Hematopoietic multipotent progenitor cell (in vitro differentiated cells): ENCODE measurements around the gene RERE. TPM values are rescaled to one million over a fixed set of nuclear protein-coding genes. Genes with fewer than 3 reads are reported as not detected.
"Not testable (repeated sequence)": the region's sequence is repeated elsewhere in the genome, so short reads cannot be mapped to it uniquely, and the experiment has no call there.

Experiments used
- DNase-seq, 3 donors: peaks; one replicate each; pipeline ENCODE4 v3.0.0-alpha.2; 2011 to 2015; ENCODE audit warnings: low read depth in 2 of 3, low spot score in 2 of 3
- total RNA-seq: library from RNA; depleted of rRNA; stranded (reverse); fragments of >200 nt; gene quantifications from one replicate; pipeline ENCODE4 v1.2.3, GENCODE V29; 2012

RERE gene
- total RNA-seq, 1 donor, result 61.9 TPM

GRCh38 chr1:8809342-8809736 lies 8.1 kb downstream of the RERE start:
- DNase-seq, result no peak

DNA sequence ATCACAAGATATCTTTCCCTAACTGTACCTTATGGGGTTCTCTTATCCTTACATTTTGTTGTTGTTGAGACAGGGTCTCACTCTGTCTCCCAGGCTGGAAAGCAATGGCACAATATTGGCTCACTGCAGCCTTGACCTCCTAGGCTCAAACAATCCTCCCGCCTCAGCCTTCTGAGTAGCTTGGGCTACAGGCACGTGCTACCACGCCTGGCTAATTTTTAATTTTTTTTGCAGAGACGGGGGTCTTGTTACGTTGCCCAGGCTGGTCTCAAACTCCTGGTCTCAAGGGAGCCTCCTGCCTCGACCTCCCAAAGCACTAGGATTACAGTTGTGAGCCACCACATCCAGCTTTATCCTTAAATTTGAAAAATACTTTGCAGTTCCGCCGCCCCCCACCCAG lies 10.4 kb downstream of the RERE start:
- DNase-seq, result no peak

DNA sequence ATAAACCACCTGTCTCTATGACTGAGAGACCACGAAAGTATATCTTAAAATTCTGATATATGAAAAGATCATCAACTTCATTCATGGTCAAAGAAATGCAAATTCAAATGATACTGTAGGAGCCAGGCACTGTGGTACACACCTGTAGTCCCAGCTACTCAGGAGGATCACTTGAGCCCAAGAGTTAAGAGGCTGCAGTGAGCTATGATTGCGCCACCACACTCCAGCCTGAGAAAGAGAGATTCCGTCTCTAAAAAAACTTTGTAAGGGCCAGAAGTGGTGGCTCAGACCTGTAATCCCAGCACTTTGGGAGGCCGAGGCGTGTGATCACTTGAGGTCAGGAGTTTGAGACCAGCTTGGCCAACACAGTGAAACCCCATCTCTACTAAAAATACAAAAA lies 17.0 kb downstream of the RERE start:
- DNase-seq, result no peak

GRCh38 chr1:8797216-8797615 lies 20.2 kb downstream of the RERE start:
- no peak for DNase-seq

DNA sequence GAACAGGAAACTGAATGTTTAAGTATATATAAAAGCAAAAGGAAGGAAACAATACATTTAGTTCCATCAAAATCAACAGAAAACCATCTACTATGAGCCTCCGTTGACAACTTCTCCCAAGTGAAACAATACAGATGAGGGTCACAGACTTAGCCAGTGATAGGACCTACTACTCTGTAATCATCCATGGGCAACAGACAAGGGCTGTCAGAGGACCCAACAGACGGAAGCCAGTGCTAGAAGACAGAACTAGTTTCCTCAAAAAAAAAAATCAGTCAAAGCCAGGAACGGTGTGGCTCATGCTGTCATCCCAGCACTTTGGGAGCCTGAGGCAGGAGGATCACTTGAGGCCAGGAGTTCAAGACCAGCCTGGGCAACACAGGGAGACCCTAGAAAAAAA lies 20.6 kb downstream of the RERE start:
- peak in 1 of 3 donors; percentile 25 for DNase-seq

GRCh38 chr1:8794605-8795004 lies 22.8 kb downstream of the RERE start:
- no peak for DNase-seq

DNA sequence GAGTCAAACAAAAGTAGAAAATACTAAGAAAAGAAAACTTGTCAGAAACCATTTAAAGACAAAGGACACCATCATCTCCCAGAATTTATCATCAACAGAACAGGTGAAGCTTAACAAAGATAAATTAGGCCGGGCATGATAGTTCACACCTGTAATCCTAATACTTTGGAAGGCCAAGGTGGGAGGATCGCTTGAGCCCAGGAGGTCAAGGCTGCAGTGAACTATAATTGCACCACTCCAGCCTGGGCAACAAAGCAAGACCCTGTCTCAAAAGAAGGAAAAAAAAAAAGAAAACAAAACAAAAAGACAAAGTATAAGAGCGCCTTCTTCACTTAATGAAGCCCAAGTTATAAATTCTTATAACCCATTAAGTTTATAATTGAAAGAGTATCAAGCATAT lies 25.6 kb downstream of the RERE start:
- no peak for DNase-seq

- DNase-seq, result no peak
These were observed 26.5 kb downstream of the RERE start for GRCh38 chr1:8790987-8791386.

GRCh38 chr1:8790478-8790877 lies 27.0 kb downstream of the RERE start:
- no peak for DNase-seq

DNA sequence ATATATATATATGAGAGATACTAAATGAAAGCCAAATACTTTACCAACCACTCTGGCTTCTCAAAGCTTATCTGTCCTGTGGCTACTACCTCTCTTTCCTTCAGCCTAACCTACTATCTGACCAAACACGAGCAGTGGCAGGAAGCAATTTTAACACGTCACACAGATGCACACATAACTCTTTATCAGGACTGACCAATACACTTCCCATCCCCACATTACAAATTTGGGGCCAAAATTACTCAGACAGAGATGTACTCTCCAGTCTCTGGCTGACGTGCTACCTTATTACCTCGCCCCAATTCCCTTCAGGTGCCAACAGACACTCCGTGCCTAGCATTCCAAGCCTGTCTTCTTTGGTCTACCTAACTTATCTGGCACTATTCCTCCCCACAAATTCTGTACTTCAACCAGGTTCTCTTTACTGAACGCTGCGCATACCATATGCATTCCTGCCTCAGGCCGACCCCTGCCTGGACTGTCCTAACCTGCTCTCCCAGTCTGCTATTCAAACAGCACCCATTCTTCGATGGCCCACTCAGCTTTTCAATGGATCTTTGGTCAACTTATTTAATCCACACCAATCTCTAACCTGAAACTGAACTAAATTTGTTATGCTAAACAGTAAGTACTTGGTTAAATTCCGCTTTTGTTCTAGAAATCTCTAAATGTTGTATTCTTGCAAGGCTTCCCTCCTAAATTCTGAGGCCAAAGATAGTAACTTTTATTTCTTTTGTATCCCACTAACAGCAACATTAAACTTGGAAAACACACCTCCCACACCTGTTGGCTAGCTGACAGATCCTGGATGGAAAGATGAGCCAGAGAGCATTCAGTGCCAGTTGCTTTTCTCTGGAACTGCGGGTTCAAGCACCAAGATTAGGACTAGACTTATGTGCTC lies 27.9 kb downstream of the RERE start:
- DNase-seq, result peak in 2 of 3 donors; percentile 60 to 61

DNA sequence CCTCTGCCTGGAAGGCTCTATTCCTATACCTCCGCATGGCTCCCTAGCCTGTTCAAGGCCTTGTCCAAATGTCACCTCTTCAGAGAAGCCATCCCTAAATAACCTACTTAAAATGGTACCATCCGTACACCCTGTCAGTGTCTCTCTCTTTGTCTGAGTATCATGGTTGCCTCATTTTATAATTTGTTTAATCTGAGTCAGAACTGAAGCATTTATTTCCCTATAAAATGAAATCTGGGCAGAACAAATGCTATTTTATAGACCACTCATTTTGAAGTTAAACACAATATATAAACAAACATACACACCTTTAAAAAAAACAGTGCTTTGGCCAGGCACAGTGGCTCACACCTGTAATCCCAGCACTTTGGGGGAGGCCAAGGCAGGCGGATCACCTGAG lies 30.2 kb downstream of the RERE start:
- DNase-seq, result no peak

GRCh38 chr1:8786204-8786603 lies 31.2 kb downstream of the RERE start:
- not testable (repeated sequence) for DNase-seq

- DNase-seq, result no peak
These were observed 34.5 kb downstream of the RERE start for GRCh38 chr1:8782955-8783354.

- no peak for DNase-seq
These were observed 35.3 kb downstream of the RERE start for GRCh38 chr1:8782001-8782620.

GRCh38 chr1:8780405-8780804 lies 37.0 kb downstream of the RERE start:
- DNase-seq, result no peak

DNA sequence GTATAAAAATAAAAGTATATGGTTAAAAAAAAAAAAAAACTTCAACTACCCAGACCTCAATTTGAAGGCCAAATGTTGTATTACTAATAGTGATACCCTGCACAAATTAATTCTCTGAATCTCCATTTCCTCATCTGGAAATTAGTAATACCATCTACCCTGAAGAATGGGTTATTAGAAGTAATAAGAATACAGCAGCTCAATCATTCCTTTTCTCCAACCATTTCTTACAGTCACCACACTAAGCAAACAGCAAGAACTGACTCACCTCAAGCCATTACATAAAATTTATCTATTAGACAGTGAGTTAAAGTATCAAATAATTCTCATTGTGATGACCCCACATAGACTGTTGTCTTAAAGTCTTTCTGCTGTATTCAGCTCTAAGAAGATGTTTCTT lies 39.6 kb downstream of the RERE start:
- DNase-seq, result no peak

- no peak for DNase-seq
These were observed 41.3 kb downstream of the RERE start for GRCh38 chr1:8776104-8776503.

DNA sequence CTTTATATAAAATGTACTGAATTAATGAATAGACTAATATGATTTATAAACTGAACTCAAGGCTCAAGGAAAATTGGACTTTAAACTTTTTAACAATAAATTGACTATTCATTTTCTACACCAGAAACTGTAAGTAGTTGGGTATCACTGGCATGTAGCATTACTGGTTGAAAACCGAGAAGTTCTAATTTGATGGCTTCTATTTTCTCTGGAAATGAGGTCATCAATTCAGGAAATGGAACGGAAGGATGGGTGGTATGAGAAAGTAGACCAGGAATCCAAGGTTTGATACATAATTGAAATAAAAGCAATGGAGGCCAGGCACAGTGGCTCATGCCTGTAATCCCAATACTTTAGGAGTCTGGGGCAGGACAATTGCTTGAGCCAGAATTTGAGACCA lies 50.4 kb downstream of the RERE start:
- no peak for DNase-seq

DNA sequence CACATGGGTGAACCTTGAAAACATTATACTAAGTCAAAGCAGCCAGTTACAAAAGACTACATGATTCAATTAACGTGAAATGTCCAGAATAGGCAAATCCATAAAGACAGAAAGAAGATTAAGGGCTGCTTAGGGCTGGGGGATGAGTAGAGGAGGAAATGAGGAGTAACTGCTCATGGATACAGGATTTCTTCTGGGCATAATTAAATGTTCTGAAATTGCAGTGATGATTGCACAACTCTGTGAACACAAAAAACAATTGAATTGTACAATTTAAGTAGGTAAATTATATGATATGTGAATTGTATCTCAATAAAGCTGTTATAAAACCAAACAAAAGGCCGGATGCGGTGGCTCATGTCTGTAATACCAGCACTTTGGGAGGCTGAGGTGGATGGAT lies 52.2 kb downstream of the RERE start:
- no peak for DNase-seq

DNA sequence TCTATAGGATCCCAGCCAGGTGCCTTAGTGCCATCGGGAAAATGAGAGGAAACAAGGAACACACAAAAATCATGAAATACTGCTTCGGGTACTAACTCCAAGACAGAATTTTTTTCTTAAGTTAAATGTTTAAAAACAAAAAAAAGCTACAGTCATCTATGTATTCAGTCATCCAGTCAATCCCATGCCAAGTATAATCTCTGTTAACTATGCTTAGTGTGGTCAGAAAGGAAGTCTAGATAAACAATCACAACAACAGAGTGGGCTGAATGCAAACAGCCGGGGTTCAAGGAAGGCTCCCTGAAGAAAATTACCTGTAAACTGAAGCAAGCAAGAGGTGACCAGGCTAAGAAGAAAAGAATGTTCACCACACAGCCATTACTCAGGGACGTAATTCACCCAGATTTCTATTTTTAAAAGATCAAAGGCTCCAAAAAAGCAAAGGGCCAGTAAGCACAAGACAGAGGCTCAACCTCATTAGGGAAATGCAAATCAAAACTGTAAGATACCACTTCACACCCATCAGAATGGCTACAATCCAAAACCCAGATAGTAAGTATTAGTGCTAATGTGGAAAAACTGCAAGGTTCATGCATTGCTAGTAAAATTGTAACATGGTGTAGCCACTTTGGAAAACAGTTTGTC lies 53.0 kb downstream of the RERE start:
- no peak for DNase-seq

DNA sequence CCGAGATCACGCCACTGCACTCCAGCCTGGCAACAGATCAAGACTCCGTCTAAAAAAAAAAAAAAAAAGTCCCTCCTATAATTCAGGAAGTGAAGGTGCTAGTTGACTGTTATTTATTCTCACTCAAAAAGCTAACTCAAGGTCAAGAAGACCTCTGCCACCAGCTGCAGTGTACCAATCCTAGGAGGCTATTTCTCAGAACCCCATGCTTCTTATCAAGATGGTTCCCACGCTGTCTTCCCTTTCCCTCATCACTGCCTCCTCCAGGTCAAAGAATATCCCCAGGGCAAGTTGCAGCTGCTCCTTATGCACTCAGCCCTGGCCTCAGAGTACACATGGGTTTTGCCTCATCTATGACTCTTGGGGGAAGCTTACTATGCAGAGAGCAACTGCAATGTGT lies 53.6 kb downstream of the RERE start:
- DNase-seq, result no peak

DNA sequence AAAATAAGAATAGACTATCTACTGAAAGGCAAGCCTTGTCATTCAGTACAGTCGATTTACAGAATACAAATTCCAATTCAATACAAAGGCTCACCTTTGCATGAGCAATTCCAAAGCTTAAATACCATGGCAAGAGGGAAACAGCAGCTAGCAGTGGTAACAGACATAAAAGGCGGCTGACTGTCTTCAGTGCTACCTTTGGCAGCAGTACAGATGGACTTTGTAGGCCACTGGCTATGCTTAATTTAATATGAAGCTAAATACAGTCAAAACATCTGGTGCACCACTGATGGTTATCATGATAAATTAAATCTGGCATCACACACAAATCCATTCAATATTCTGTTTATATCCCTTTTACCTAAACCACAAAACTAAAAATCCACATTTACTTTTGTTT lies 62.4 kb downstream of the RERE start:
- no peak for DNase-seq
